Measurements from ENCODE around the gene TVP23B. TPM values are rescaled to one million over a fixed set of nuclear protein-coding genes. Genes with fewer than 3 reads are reported as not detected.

Gene TVP23B
- polyA plus RNA-seq, 1 of the 3 experiments (the other 2 are of a cell fraction): 22.9 TPM

GRCh38 chr17:18855831-18856569 lies 75.0 kb downstream of the TVP23B start (continued):
- TF ChIP-seq POLR2AphosphoS5 (IDR thresholded peaks at IDR 0.05; ENCODE audit: low read depth, low read length) (peak; percentile 93), FOXJ3 (CRISPR knock-in tag; IDR thresholded peaks at IDR 0.05) (no peak), TAF1 (IDR thresholded peaks at IDR 0.05; ENCODE audit: borderline replicate concordance, low read depth, low read length) (peak; percentile 93), NFIC (IDR thresholded peaks at IDR 0.05; ENCODE audit: borderline replicate concordance) (no peak), CTCF (IDR thresholded peaks at IDR 0.05) (no peak), JUND (IDR thresholded peaks at IDR 0.05) (no peak), NRF1 (IDR thresholded peaks at IDR 0.05; ENCODE audit: low read depth, low read length) (peak; percentile 47), USF1 (IDR thresholded peaks at IDR 0.05; ENCODE audit: borderline replicate concordance, low read depth) (peak; percentile 98), SMC3 (IDR thresholded peaks at IDR 0.05; ENCODE audit: low read depth, low read length) (no peak)

Other genes with a start within 250 kb of the TVP23B start
- not detected in 2 replicates for gene TBC1D28, start 136.8 kb upstream of the TVP23B start, polyA plus RNA-seq (2012; rRNA removed)
- 3.0 and 3.9 TPM in 2 replicates for gene FOXO3B, start 98.9 kb upstream of the TVP23B start, polyA plus RNA-seq (2012; rRNA removed)
- gene FBXW10, start 37.1 kb upstream of the TVP23B start, polyA plus RNA-seq (2012; rRNA removed): 0.02 and 0.03 TPM in 2 replicates
- gene PRPSAP2, start 76.9 kb downstream of the TVP23B start, polyA plus RNA-seq (2012; rRNA removed): 27.6 and 36.6 TPM in 2 replicates
- not detected in 2 replicates for gene SLC5A10, start 171.0 kb downstream of the TVP23B start, polyA plus RNA-seq (2012; rRNA removed)
- gene FAM83G, start 223.6 kb downstream of the TVP23B start, polyA plus RNA-seq (2012; rRNA removed): 6.4 and 6.5 TPM in 2 replicates